ENCODE data around the gene HIF1A.
"Not testable (repeated sequence)": the region's sequence is repeated elsewhere in the genome, so short reads cannot be mapped to it uniquely, and the experiment has no call there.

Gene HIF1A

DNA sequence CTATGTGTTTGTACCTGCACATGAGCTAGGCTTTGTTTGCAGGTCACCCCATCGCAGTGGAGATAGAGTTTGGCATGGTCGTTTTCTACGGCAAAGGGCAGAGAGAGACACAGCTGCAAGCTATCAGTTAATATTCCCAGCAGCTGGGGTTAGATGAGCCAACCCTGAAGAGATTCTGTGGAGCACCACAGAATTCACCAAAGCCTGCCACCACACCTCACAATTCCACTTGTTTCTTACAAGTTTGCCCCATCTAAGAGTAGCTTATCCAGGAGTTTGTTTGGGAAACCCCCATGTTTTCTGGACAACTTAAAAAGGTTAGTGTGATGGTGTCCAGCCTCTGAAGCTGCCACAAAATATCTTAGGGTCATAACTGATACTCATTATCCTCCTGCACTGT lies 20.0 kb upstream of the HIF1A start:
- DNase-seq, result no peak

DNA sequence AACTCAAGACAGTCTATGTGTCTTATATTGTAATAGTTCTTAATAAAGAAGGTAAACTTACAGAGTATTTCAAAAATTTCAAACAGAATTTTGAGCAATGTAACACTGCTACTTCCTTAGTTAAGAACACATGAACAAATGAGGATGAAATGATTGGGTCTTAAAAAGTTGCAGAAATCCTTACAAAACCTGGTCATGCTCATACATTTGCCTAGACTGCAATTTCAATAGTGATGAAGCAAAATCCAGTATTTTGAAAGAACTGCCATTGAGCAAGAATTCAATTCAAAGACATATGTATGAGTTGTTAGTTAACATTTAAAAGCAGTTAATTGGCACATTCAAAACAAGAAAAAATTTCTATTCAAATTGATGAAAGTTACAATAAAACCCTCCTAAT lies 17.8 kb upstream of the HIF1A start:
- no peak for DNase-seq

DNA sequence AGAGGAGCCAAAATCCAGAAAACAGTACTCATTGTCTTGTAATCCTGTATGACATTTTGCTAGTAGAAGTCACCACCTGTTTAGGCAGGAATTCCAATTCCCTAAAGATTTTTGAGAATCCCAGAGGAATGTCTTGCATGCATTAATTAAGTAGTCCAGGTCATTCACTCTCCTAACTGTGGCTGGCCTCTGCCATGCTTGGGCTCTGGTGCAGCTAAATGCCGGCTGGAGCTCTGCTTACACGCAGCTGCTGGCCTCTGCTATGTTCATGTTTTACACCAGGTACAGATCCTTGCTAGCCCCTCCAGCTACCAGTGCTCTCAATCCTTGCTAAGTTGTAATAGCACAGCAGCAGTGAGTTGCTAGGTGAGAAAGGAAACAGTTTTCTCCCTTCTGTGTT lies 16.3 kb upstream of the HIF1A start:
- DNase-seq, result no peak

DNA sequence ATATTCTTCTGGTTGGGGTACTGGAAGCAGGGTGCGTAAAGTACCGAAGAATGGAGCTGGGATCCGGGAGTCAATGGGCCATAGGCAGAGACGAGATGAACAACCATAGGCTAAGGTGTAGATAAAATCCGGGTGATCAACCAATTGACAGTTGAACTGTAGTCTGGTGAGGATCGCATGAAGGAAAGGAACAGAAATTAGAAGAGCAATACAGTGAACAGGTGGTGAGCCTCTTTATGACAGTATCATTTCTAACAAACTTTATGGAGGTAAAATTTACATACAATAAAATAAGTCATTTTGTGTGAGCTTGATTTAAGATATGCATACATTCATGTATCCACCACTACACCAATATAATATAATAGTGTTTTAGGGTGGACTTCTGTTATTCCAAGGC lies 13.9 kb upstream of the HIF1A start:
- DNase-seq, result no peak

DNA sequence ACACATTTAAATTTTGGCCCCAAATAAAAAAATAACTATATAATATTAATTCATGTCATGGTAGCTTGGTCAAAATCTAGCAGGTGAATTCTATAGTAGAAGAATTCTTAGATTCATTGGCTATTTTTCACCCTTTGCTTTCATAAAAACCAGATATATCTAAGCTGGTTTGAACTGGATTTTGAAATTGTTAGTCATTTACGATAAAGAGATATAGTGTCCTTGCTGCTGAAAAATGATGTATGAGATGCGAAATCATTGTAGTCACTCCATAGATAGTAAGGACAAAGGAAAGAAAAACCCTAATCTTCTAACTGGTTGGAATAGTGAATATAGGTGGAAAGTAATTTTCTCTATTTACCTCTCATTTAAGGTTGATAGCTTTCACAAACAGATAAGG lies 12.2 kb upstream of the HIF1A start:
- DNase-seq, result no peak

DNA sequence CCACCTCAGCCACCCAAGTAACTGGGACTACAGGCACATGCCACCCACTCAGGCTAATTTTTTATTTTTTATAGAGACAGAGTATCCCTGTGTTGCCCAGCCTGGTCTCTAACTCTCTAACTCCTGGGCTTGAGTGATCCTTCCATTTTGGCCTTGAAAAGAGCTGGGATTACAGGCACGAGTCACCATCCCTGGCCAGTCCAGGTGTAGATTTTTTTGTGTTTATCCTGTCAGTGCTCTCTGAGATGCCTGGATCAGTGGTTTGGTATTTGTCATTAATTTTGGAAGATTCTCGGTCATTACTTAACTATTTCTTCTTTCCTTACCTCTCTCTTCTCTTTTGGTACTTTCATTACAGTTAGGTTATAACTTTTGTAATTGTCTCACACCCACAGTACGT lies 5.3 kb upstream of the HIF1A start:
- no peak for DNase-seq

DNA sequence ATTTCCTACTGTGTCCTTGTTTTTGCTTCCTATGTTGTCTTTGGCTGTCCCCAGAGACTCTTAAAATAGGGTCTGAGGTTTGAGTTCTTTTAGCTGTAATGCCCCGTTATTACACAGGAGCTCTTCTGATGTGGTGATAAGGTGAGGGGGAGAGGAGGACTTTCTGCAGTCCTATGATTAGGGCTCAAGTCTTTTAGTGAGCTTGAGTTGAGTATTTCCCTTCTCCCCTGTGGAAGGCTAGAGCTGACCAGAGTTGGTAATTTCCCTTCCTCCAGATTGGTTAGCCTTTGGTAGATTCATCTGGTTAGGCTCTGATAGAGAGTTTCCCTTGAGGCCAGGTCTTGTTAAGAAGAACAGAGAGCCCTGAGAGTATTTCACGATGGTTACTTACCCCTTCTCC lies 4.3 kb upstream of the HIF1A start:
- DNase-seq, result no peak

DNA sequence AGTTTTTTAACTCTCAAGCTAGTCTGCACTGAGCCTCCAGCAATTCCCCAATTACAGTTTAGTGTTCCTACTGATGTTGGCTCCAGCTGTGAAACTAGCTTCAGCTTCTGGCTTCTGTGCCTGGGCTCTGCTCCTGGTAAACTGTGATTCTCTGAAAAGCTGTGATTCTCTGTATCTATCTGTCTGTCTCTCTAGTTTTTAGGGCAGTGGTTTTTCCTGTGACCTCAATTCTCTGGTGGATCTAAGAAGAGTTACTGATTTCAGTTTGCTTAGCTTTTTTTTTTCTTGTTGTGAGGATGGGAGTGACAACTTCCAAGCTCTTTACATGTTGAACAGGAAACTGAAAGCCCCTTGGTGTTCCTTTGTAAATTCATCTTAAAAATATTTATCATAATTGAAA lies 3.8 kb upstream of the HIF1A start:
- no peak for DNase-seq

DNA sequence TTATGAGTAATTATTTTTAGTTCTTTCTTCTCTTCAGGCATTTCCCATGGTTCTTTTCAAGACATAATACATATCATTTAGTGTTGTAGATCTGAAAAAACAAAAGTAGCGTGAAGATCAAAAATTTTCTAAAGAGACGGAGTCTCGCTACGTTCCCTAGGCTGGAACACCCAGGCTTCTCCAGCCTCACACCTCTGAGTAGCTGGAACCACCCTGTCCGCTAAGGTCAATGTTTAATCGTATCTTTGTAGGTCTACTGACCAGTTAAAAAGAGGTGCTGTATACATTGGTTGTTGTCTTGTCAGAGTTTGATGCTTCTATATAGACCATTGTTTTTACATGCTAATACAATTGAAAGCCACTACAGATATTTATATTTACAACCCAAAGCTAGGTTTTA lies 1.3 kb upstream of the HIF1A start:
- DNase-seq, result no peak

DNA sequence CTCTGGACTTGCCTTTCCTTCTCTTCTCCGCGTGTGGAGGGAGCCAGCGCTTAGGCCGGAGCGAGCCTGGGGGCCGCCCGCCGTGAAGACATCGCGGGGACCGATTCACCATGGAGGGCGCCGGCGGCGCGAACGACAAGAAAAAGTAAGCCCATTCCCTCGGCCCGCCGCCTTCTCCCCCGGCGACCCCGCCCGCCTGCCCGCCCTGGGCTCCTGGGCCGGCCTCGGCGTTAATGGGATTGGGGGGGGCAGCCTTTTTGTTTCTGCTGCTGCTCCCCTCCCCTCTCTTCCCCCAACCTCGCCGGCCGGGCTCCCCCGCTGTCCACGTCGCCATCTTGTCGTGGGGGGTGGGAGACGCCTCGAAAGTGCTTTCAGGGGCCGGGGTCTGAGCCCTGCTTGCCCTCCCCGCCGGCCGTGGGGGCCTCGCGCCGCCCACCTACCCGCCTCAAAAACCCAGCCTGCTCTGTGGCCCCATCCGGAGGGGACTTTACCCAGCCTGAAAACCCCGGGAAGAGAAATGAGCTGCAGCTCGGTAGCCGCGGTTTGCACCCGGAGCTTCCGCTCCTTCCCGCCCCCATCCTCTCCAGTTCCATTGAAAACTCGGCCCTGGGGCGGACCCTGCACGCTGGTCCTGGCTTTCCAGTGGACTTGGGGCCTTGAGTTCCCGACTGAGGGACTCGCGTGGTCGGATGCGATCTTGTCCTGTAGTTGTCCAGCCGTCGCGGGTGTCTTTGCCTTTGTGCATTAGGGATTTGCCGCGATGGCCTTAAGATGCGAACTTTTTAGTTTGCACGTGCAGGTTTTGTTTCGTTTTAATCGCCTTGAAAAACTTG lies 598 bp downstream of the HIF1A start:
- DNase-seq, result peak; percentile 21

DNA sequence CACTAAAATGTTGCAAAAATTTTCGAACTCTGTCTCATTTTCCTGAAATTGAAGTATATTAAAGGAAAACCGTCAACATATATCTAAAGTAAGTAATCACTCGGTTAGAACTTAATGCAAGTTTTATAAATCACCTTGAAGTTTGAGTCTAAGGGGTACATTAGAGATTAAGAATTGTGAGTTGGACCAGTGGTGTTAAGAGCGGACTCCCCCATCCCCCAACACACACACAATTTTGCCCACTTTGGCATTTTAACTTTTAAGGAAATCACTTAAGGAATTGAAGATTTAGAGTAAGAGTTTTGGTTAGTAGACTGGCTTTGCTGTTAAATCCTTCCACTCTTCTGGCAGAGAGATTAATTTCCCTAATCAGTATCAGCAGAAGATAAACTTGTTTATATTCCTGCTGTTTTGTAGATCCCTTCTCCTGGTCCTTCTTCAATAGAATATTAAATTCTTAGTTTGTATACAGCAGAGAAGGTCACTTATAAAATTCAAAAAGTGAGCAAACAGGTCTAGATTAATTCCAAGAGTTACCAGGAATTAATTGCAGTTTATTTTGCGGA lies 1.5 kb downstream of the HIF1A start:
- DNase-seq, result no peak

DNA sequence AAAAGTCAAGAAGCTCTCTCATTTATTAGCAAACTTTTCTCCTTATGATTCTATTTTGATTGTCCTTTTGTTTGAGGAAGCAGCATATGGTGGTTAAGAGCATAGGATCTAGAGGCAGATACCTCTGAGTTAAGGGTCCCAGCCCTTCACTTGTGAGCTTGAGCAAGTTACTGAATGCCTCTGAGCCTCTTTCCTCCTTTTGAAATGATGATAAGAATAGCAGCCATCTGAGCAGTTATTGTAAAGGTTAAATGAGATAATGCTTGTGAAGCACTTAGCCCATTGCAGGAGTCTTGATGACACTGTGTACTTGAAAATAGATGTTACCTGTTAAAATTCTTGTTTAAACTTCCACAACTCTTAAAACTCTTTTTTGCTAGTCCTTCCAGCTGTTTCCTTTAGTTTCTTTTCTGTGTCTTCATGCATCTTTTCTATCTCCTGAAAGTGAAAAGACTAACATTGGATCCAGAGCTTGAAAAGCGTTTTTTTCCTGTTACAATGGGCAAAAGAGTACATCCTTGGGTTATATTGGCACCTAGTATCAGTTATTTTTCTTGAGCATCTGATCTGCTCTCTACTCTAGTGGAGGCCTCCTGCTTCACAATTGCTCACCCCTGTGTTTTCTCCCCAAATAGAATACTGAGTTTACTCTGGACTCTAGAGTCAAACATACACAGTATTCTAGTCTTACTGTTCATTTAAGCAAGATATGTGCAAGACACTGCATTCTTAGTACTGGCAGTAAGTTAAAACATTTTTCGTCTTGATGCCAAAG lies 3.1 kb downstream of the HIF1A start:
- no peak for DNase-seq

DNA sequence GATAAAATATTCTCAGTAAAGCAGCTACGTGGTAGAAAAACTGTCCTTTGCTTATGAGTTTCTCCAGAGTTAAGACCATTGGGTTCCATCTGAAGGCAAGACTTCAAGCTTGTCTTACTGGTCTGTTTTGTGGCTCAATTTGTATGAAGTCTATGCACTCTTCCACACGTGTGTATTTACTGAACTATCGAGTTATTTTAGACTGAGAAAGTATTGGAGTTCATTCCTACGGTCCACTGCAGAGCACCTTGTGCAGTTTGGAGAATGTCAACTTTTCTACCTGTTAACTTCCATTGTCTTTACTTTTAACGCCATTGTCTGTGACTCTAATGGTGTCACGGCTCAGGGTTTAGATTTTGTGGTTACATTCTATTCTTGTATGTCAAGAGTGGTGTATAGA lies 3.7 kb downstream of the HIF1A start:
- DNase-seq, result no peak

DNA sequence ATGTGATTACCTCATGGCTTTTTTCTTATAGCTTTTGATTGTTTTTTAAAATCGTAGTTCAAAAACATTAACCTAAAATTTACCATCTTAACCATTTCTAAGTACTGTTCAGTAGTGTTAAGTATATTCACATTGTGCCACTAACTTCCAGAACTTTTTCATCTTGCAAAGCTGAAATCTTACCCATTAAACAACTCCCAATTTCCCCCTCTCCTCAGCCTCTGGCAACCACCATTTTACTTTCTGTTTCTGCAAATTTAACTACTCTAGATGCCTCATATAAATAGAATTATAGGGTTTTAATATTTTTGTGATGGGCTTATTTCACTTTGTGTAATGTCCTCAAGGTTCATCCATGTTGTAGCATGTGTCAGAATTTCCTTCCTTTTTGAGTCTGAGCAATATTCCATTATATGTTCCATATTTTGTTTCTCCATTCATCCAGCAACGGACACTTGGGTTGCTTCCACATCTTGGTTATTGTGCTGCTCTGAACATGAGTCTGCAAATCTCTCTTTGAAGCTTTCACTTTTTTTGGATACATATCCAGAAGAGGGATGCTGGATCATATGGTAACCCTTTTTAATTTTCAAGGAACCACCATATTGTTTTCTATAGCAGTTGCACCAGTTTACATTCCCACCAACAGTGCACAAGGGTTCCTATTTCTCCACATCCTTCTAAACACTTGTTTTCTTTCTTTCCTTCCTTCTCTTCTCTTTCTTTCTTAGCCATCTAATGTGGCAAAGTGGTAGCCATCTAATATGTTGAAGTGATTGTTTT lies 5.0 kb downstream of the HIF1A start:
- no peak for DNase-seq

DNA sequence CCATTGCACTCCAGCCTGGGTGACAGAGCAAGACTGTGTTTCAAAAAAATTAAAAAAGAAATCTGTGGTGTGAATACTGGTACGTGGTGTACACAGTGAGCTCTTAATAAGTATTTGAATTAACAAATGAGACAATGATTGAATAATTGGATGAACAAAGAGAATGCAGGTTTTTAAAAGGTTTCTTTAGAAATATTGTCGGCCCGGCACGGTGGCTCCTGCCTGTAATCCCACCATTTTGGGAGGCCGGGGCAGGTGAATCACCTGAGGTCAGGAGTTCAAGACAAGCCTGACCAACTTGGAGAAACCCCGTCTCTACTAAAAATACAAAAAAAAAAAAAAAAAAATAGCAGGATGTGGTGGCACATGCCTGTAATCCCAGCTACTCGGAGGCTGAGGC lies 6.6 kb downstream of the HIF1A start:
- no peak for DNase-seq

DNA sequence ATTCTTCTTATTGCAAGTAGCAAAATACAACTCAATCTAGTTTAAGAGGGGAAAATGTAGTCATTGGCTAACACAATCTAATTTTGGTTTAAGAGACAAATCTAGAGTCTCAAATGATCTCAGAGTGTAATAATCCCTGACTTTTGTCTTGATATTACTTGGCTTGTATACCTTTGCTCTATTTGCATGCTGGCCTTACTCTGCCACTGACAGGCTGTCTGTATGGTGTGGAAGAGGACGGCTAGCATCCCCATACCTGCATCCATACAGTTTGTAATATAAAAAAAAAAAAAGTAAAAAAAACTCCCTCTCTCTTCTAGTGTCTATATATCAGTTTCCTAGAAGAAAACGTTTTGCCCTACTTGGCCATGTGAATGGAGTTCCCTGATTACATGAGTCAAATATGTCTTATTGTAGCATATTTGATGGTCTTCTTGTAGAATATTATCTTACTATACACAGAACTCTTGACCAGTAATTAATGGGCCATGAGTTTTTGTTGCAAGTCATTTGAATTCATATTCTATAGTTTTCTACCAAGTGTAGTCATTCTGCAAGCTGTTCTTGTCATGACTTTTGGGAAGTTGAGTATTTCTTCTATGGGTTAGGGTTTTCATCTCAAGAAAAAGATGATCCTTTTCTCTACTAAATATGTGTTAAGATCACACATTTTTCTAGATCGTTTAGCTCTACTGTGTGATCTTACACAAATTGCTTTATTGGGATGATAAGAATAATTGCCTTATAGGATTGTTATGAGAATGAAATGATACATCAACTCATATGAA lies 8.2 kb downstream of the HIF1A start:
- DNase-seq, result no peak

DNA sequence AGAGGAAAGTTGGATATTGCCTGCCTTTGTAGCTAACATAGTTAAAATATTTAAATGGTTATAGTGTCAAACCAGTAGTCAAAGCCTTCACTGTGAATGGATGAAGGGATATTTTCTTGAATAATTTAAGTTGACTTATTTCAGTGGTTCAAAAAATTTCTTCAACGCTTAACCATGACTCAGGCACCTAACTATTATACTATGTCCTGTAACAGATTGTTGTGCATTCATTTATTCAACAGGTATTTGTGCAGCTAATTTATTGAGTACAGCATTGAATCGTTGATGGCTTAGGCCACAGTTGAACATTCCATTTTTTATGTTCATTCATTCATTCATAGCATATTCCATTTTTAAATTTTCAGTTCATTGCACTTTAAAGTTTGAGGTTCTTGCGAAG lies 9.2 kb downstream of the HIF1A start:
- DNase-seq, result no peak

DNA sequence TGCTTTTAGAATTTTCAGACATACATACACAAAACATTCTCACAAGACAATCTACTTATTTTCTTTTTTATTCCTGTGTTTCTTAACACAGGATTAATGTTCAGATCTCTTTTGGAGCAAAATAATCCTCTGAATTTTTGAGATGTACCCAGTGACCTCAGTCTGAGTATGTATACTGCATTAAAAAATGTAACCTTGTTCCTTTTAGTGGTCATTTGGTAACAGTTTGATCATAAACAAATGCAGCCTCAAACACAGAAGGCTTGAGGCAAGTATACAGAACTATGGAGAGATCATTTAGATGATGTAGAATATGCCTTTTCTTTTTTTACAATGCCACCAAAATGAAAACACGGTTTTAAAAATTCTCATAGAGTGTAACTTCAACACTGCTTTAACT lies 9.7 kb downstream of the HIF1A start:
- DNase-seq, result no peak

DNA sequence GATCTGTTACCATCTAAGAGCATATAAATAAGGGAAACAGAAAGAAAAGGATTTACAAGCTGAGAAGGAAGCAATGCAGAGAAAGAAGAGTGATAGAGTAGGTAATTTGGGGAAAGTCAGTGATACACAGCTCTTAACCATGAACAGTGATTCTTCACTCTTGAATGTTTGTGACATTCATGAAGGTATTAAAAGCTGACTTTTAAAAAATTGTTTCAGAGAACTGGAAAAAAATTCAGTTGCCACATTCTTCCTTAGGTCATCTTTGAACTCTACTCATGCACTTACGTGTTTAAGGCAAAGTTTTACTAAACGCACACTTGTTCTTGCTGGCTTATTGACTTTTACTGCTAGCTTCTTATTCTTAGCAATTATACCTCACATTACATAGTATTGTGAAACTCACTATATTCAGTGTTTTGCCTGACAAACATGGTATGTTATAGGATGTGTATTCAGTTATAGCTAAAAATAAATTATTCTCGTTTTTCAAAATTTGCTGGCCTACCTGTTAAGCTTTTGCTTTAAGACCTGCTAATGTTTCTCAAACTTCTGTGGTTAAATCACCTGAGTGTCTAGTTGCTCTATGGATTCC lies 10.9 kb downstream of the HIF1A start:
- no peak for DNase-seq

DNA sequence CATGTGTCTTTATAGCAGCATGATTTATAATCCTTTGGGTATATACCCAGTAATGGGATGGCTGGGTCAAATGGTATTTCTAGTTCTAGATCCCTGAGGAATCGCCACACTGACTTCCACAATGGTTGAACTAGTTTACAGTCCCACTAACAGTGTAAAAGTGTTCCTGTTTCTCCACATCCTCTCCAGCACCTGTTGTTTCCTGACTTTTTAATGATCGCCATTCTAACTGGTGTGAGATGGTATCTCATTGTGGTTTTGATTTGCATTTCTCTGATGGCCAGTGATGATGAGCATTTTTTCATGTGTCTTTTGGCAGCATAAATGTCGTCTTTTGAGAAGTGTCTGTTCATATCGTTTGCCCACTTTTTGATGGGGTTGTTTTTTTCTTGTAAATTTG lies 12.5 kb downstream of the HIF1A start:
- not testable (repeated sequence) for DNase-seq

DNA sequence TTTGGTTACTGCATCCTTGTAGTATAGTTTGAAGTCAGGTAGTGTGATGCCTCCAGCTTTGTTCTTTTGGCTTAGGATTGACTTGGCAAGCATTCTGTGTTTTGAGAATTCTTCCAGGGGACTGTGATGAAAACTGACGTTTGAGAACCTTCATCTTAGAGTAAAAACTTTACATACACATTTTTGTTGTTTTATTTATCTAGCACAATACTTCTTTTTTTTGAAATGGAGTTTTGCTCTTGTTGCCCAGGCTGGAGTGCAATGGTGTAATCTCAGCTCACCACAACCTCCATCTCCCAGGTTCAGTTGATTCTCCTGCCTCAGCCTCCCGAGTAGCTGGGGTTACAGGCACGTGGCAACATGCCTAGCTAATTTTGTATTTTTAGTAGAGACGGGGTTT lies 13.4 kb downstream of the HIF1A start:
- DNase-seq, result not testable (repeated sequence)

Data from NCI-H446 treated with DMSO at 0.1 percent for 48 hours (cell line).